ENCODE data around the gene KIF1A.

Gene KIF1A

DNA sequence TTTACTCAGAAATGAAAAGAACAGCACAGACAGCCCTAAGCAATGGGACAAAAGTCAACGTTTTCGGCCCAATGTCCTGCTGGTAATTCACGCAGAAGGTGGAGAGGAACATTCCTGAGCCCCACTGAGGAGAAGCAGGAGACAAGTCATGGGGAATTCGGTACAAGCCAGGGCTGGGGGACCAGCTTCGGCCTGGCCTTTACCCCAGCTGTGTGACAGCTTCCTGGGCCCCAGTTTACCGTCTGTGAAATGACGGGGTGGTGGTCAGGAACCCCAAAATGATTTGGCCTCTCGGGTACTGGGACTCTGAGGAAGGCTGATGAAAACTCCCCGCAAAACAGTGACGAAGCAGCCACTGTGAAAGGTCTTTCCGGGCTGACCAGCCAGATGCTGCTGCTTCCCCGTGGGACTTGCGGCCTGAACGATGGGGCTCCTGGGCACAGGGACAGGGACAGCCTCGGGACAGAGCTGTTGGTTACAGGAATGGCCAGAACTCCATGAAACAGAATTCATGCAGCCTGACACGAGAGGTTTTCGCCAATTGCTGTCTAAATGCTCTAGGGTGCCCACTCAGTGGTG, 21.6 kb downstream of the KIF1A start:
- no peak for DNase-seq

GRCh38 chr2:240797914-240798313, 22.1 kb downstream of the KIF1A start:
- no peak for DNase-seq

DNA sequence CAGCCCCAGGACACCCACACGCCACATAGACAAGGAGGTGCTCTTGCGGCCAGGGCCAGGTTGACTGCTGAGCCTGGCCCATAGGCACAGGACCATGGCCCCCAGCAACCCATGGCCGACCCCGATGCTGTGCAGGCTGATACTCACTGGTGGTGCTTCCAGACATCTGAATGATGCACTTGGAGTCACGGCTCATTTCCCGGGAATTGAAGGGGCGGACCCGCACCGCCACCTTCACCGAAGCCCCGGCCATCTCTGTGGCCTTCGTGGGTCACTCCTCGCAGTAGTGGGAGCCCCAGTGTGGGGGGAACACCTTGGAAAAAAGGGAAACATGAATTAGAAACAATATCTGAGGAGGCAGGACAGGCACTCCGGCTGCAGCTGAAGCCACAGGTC, 22.5 kb downstream of the KIF1A start:
- DNase-seq: no peak

GRCh38 chr2:240796543-240797499, 23.2 kb downstream of the KIF1A start:
- DNase-seq: no peak

- no peak for DNase-seq
These were observed 24.0 kb downstream of the KIF1A start for GRCh38 chr2:240795916-240796510.

GRCh38 chr2:240795454-240795853, 24.6 kb downstream of the KIF1A start:
- no peak for DNase-seq

DNA sequence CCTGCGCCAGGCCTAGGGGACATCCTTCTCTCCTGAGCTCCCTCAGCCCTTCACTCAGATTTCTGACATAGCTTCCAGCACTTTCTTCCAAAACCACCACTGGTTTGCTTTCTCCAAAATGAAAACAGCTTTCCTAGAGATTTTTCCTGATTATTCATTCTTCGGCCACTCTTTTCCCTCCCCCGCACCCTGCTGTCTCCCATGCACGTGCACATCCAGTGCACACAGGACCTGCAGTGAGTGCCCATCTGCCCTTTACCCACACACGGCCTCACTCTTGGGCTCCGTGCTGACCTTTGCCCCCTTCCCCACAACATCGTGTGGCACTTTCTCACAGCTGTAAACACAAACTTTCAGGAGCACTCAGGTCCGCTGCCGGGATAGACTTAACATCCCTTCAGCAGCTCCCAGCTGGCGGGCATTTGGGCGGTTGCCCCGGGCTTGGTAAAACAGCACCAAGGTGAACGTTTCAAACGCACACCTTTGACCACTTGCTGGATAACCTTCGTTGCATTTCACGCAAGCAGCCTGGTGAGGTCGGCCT, 25.8 kb downstream of the KIF1A start:
- DNase-seq: no peak

DNA sequence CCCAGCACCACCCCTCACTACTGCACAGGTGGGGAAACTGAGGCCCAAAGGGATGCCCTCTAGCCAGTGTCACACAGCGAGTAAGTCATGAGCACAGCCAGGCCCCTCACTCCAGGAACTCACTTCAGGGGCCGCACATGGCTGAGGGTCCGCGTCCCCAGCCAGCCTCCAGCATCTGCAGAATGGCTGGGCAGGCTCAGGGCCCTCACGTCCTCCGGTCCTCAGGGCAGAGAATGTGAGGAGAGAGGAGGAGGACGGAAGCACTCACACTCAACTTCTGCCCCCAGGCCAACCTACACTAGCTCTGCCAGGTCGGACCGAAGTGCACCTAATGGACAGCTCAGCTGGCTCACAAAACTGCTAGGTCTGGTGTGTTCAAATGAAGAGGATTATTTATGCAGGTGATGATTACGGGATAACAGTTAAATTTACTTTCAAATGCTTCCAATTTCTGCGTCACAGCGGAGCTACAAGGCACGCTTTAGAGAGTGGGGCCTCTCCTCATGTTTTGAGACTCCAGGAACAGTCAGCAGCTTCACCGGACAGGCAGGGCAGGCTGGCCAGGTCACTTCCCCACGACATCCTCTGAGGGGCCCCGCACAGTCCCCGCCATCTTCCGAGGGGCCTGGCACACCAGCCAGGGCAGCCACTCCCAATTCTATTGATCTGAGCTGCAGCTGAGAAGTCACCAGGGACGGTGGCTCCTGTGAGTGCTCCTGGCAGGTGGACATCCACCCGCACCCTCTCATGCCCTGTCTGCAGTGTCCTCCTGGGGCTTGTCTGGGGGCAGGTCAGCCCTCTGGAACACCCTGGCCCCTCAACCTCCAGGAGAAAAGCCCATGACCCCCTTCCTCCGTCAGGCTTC, 26.5 kb downstream of the KIF1A start:
- DNase-seq: no peak

GRCh38 chr2:240792629-240793312, 27.2 kb downstream of the KIF1A start:
- DNase-seq: no peak

GRCh38 chr2:240791821-240792628, 28.0 kb downstream of the KIF1A start:
- no peak for DNase-seq

- no peak for DNase-seq
These were observed 28.7 kb downstream of the KIF1A start for GRCh38 chr2:240791221-240791800.

- DNase-seq: no peak
These were observed 29.4 kb downstream of the KIF1A start for GRCh38 chr2:240790370-240791220.

DNA sequence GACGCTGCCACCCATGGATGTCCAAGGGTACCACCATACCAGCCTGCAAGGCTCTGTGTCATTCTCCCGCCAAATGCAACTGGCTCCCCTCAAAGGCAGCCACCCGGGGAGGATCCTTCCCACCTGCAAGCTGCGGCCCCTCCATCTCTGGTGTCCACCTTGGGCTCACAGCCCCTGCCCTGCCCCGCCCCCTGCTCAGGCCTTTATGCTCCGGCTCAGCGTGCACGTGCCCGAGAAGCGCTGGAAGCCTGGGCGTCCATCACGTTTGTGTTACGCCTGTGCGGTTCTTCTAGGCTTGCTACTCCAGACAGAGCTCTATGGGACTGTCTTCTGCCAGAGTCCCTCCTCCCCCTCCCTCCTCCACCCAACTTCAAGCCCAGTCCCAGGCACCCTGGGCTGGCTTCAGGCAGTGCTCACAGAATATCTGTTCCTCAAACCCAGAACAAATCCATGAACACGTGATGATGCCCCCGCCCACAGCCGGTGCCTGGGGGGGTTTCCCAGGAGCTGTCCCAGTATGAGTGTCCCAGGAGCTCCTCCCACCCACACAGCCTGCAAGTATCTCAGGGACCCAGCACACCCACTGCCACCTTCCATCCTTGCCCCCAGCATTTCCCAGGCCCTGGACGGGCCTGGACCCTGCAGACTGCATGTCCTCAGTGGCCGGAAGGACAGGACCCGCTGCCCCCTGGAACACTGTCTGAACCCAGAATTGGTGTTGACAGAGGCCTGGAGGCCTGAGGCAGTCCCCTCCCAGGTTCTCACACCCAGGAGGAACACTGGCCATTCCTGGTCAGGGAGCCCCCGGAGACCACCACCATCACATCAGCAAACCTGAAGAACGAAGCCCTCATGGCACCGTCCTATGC, 30.3 kb downstream of the KIF1A start:
- DNase-seq: no peak

DNA sequence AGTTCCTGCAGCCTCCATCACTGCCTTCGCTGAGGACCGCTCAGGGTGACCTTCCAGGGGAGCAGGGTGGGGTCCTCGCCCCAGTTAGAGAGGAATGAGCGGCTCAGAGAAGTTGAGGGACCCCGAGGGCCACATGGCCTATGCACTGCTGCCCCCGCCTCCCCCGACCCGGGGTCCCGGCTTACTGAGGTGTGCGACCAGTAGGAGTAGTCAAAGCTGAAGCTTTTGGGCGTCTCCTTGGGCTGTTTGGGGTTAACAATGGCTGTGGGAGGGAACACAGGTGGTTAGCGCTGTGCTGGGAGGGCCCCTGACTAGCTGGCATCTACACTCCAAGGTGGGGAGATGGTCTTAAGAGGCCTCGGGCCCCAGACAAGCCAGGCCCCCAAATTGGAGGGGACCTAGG, 31.0 kb downstream of the KIF1A start:
- DNase-seq: no peak

DNA sequence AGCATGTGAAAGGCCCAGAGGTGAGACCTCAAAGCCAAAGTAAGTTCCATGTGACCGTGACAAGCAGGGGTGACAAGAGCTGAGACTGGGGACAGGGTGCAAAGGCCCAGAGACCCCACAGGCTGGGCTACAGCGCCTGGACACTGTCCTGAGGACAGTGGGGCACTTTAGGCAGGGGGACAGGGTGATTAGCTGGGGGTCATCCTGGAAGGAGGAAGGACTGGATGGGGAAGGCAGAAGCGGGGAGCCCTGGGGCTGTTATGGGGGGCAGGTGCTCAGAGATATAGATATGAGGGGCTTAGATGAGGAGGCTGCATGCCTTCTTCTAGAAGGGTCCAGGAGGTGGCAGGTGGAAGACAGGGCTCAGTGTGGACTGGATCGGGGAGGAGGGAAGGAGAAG, 31.5 kb downstream of the KIF1A start:
- no peak for DNase-seq

- no peak for DNase-seq
These were observed 32.2 kb downstream of the KIF1A start for GRCh38 chr2:240787521-240788472.

DNA sequence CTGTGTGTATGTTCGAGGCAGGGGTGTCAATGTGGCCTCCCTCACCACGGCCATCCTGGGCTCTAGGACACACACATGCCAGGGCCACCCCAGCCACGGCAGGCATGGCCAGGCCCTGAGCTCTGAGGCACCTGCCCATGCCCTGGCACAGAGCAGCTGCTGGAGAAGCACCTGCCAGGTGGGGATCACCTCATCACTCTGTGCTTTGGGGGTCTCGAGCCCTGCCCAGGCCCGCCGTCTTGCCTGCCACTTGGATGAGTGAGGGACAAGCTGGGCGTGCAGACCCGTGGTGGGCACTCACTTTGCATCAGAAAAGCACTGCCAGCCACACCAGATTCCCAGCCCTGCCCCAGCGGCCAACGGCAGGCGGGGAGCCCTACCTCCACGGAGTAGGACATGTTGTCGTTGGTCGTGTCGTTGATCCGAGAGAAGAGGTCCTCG, 33.1 kb downstream of the KIF1A start:
- no peak for DNase-seq

Measured in Kasumi-1 (cell line).